NCI-H774 (cell line): ENCODE results near the gene HPGD.
"Not testable (repeated sequence)": the region's sequence is repeated elsewhere in the genome, so short reads cannot be mapped to it uniquely, and the experiment has no call there.

ENCODE experiments used
- DNase-seq: peaks from one replicate; lab custom pipeline; 2025; lab: John Stamatoyannopoulos, UW

The HPGD gene

GRCh38 chr4:174526731-174527130 is 4.4 kb upstream of the HPGD start:
- no peak for DNase-seq

- no peak for DNase-seq
These were observed 2.0 kb upstream of the HPGD start for GRCh38 chr4:174524242-174524641.

- no peak for DNase-seq
These were observed 871 bp upstream of the HPGD start for GRCh38 chr4:174523025-174523693.

GRCh38 chr4:174521800-174522182 is 497 bp downstream of the HPGD start:
- DNase-seq, result no peak

- DNase-seq, result no peak
These were observed 1.6 kb downstream of the HPGD start for GRCh38 chr4:174520660-174521059.

- DNase-seq, result no peak
These were observed 4.5 kb downstream of the HPGD start for GRCh38 chr4:174517502-174518445.

GRCh38 chr4:174516794-174517193 is 5.5 kb downstream of the HPGD start:
- no peak for DNase-seq

GRCh38 chr4:174516345-174516744 is 5.9 kb downstream of the HPGD start:
- DNase-seq, result no peak

GRCh38 chr4:174512745-174513144 is 9.5 kb downstream of the HPGD start:
- DNase-seq, result no peak

- no peak for DNase-seq
These were observed 16.4 kb downstream of the HPGD start for GRCh38 chr4:174505892-174506291.

GRCh38 chr4:174505007-174505406 is 17.3 kb downstream of the HPGD start:
- DNase-seq, result no peak

- no peak for DNase-seq
These were observed 19.1 kb downstream of the HPGD start for GRCh38 chr4:174503079-174503715.

- DNase-seq, result no peak
These were observed 25.5 kb downstream of the HPGD start for GRCh38 chr4:174496631-174497432.

- DNase-seq, result no peak
These were observed 26.7 kb downstream of the HPGD start for GRCh38 chr4:174495626-174496025.

GRCh38 chr4:174494726-174495125 is 27.6 kb downstream of the HPGD start:
- DNase-seq, result no peak

- DNase-seq, result no peak
These were observed 28.1 kb downstream of the HPGD start for GRCh38 chr4:174494146-174494545.

- DNase-seq, result no peak
These were observed 31.8 kb downstream of the HPGD start for GRCh38 chr4:174490451-174490961.

- not testable (repeated sequence) for DNase-seq
These were observed 33.9 kb downstream of the HPGD start for GRCh38 chr4:174488368-174488767.

- no peak for DNase-seq
These were observed 37.3 kb downstream of the HPGD start for GRCh38 chr4:174485025-174485424.

- DNase-seq, result no peak
These were observed 38.5 kb downstream of the HPGD start for GRCh38 chr4:174483792-174484191.

GRCh38 chr4:174479140-174479539 is 43.1 kb downstream of the HPGD start:
- DNase-seq, result no peak

- no peak for DNase-seq
These were observed 46.8 kb downstream of the HPGD start for GRCh38 chr4:174475528-174475927.
